ENCODE data around the gene RUNX2. TPM values are rescaled to one million over a fixed set of nuclear protein-coding genes. Genes with fewer than 3 reads are reported as not detected.
A peak's percentile ranks its signal among the peaks of the same experiment; 100 is the strongest.

RUNX2 gene
- total and polyA plus RNA-seq, 12 donors, result 0.28 to 4.5 (median 1.8) TPM

GRCh38 chr6:45417436-45417835 lies 89.3 kb downstream of the RUNX2 start:
- intact Hi-C loops (cut with DNase I), result no loop called here
- Histone ChIP-seq H3K4me3 (no peak overlapping the region), H3K9me3 (replicated peaks in 1 of 3) (no peaks in the 10 kb centered on the region), H3K36me3 (replicated peaks in 1 of 2) (no peaks in the 10 kb centered on the region), H3K27me3 (peaks cover 54% of the 10 kb centered on the region), H3K27ac (no peak overlapping the region), H3K4me1 (replicated peaks in 1 of 2) (peaks cover 11 to 17% of the 10 kb centered on the region in 2 donors)
- DNase-seq, result no peak
- TF ChIP-seq CTCF (IDR thresholded peaks at IDR 0.05) (no peak), POLR2A (IDR thresholded peaks at IDR 0.05) (no peak)
- WGBS, 4 donors, result 75 to 89% (median 82%) methylated on average over 2 of the region's 2 CpGs

DNA sequence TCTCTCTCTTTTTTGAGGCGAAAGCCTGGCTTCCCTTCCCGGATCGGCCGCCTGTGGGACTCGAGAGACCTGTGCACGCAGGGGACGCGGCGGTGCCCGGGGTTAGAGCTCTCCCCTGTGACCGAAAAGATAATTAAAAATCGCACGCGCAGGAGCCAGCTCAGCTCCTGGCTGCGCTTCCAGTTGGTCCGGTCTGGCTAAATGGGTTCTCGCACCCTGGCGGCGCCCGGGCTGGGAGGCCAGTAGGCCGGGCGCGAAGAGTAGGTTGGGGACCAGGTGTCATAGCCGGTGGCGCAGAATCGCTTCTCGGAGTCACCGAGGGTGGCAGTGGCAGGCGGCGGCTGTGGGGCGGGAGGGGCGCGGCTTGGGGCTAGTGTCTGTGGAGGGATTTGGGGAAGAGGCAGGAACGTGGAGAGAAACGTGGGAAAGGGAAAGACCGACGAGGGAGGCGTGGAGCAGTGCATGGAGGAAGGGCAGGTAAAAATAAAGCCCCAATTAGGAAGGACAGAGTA lies 91.5 kb downstream of the RUNX2 start:
- Histone ChIP-seq H3K4me1 (replicated peaks in 1 of 2) (peaks cover 16 to 28% of the 10 kb centered on the region in 2 donors), H3K9me3 (replicated peaks in 1 of 3) (no peaks in the 10 kb centered on the region)
- 3 to 10% (median 6%) methylated on average over 20 to 38 of the region's 38 CpGs for WGBS, 4 donors

DNA sequence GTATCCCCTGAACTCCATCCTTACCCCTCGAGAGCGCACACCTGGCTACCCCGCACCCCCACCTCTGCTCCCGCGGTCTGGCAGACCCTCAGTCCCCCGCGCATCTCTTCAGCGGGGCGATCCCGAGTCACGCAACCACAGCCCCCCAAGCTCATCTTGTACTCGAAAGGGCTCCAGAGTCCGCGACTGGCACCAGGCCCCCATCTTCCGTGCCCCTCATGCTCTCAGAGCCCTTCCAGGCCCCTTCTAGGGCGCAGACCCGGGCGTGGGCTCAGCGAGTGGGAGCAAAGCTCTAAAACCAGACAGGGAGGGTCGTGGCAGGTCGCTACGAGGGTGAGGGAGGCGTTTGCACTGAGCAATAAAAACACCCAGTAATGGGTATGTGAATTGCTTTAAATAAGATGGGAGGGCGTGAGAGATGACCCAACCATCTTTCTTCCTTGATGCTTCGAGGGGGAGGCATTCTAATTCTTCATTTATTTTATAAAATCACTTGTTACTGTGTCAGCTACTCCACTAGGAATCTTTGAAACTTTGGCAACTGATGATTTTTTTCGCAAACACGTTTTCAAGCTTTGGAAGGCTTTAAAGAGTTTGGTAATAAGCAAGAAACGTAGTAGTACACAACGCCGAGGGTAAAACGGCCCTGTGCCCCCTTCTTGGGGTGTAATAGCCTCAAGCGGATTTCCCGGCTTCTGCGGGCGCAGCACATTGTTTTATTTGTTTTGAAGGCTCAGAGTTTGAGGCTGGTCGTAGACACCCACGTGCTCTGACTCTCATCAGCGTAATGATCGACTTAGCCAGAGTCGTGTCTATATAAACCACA lies 92.2 kb downstream of the RUNX2 start:
- peaks cover 16 to 28% of the 10 kb centered on the region in 2 donors for H3K4me1 ChIP-seq (replicated peaks in 1 of 2)
- intact Hi-C loops (cut with DNase I), result loop anchor here in 1 of 2 donors (10.0 kb wide), 1 partner anchor 765 kb away; no protein-coding TSS in a partner anchor
- H3K9me3 ChIP-seq (replicated peaks in 1 of 3), result no peaks in the 10 kb centered on the region
- H3K27ac ChIP-seq, result no peak overlapping the region
- no peak for TF ChIP-seq POLR2A (IDR thresholded peaks at IDR 0.05)
- TF ChIP-seq CTCF (IDR thresholded peaks at IDR 0.05), result no peak
- H3K36me3 ChIP-seq (replicated peaks in 1 of 2), result no peaks in the 10 kb centered on the region
- WGBS, 4 donors, result 12 to 16% (median 14%) methylated on average over 38 to 40 of the region's 40 CpGs
- H3K27me3 ChIP-seq, result peaks cover 65% of the 10 kb centered on the region
- peak overlapping the region in 1 of 4 donors; percentile 66 for H3K4me3 ChIP-seq
- DNase-seq, result peak in 1 of 7 donors; percentile 17

More for the DNA sequence above, 91.5 kb downstream of the RUNX2 start:
- peak; percentile 53 to 81 (median 61) for DNase-seq
- intact Hi-C loops (cut with DNase I), result loop anchor here in 1 of 2 donors (10.0 kb wide), 1 partner anchor 765 kb away; no protein-coding TSS in a partner anchor
- Histone ChIP-seq H3K4me3 (peak overlapping the region in 1 of 4 donors; percentile 66), H3K27ac (no peak overlapping the region), H3K36me3 (replicated peaks in 1 of 2) (no peaks in the 10 kb centered on the region), H3K27me3 (peaks cover 70% of the 10 kb centered on the region)
- TF ChIP-seq POLR2A (IDR thresholded peaks at IDR 0.05), result no peak
- peak in 4 of 6 experiments; percentile 27 to 54 (median 46) for TF ChIP-seq CTCF (IDR thresholded peaks at IDR 0.05)

GRCh38 chr6:45420909-45421708 lies 93.0 kb downstream of the RUNX2 start:
- Histone ChIP-seq H3K36me3 (replicated peaks in 1 of 2) (no peaks in the 10 kb centered on the region), H3K9me3 (replicated peaks in 1 of 3) (no peaks in the 10 kb centered on the region), H3K27me3 (peaks cover 65% of the 10 kb centered on the region), H3K27ac (peak overlapping the region in 2 of 5 donors; percentile 24 to 76), H3K4me1 (replicated peaks in 1 of 2) (peaks cover 16 to 28% of the 10 kb centered on the region in 2 donors), H3K4me3 (peak overlapping the region in 2 of 4 donors; percentile 17 to 66)
- intact Hi-C loops (cut with DNase I), result loop anchor here in 1 of 2 donors (10.0 kb wide), 1 partner anchor 766 kb away; no protein-coding TSS in a partner anchor
- WGBS, 4 donors, result 13 to 17% (median 13%) methylated on average over 16 to 19 of the region's 19 CpGs
- DNase-seq, result no peak
- no peak for TF ChIP-seq CTCF (IDR thresholded peaks at IDR 0.05)
- no peak for TF ChIP-seq POLR2A (IDR thresholded peaks at IDR 0.05)
